Loucy (cell line): ENCODE measurements around the gene FADS1.

ENCODE experiments used
- H2AFZ ChIP-seq: fragments of 200-600 bp; sonication (generic); 2 replicates; pipeline ENCODE4 v1.6.0; 2016; ENCODE audit warnings: antibody characterized with exemption, mild to moderate bottlenecking, low read length, moderate library complexity
- H3F3A ChIP-seq: fragments of 200-600 bp; 2 replicates; pipeline ENCODE4 v1.6.0; 2016; ENCODE audit warnings: antibody characterized with exemption, low read depth, mild to moderate bottlenecking
- H3K27me3 ChIP-seq: fragments of 200-600 bp; sonication (generic); 2 replicates; pipeline ENCODE4 v1.6.1; 2014; ENCODE audit warnings: low read length, mild to moderate bottlenecking; ENCODE audit not compliant: insufficient read depth, poor library complexity, severe bottlenecking
- H3K36me3 ChIP-seq: fragments of 200-600 bp; sonication (generic); 2 replicates; pipeline ENCODE4 v1.6.1; 2016; ENCODE audit warnings: low read length; ENCODE audit not compliant: insufficient read depth
- H3K4me1 ChIP-seq: fragments of 200-600 bp; sonication (generic); 2 replicates; pipeline ENCODE4 v1.5.1; 2014; ENCODE audit warnings: low read length, mild to moderate bottlenecking; ENCODE audit not compliant: insufficient read depth, poor library complexity, severe bottlenecking
- H3K4me2 ChIP-seq: fragments of 200-600 bp; sonication (generic); 2 replicates; pipeline ENCODE4 v1.6.0; 2014; ENCODE audit warnings: antibody characterized with exemption, low read length, low read depth, mild to moderate bottlenecking; ENCODE audit not compliant: poor library complexity, severe bottlenecking
- H3K4me3 ChIP-seq: fragments of 200-600 bp; sonication (generic); 2 replicates; pipeline ENCODE4 v1.5.1; 2014; ENCODE audit warnings: low read length, mild to moderate bottlenecking, mixed read lengths; ENCODE audit not compliant: poor library complexity, severe bottlenecking
- H3K79me2 ChIP-seq: fragments of 200-600 bp; sonication (generic); 2 replicates; pipeline ENCODE4 v1.6.1; 2014; ENCODE audit warnings: low read length; ENCODE audit not compliant: insufficient read depth
- H3K9ac ChIP-seq: fragments of 200-600 bp; sonication (generic); 2 replicates; pipeline ENCODE4 v1.6.0; 2014; ENCODE audit warnings: mild to moderate bottlenecking, low read depth, low read length, moderate library complexity; ENCODE audit not compliant: poor library complexity, severe bottlenecking
- H3K9me2 ChIP-seq: fragments of 200-600 bp; sonication (generic); replicated peaks from 2 replicates; pipeline ENCODE4 v1.6.1; 2016; ENCODE audit warnings: low read depth, low read length, mixed read lengths
- H3K9me3 ChIP-seq: fragments of 200-600 bp; sonication (generic); 2 replicates; pipeline ENCODE4 v1.6.1; 2014; ENCODE audit warnings: mild to moderate bottlenecking, antibody characterized with exemption, low read length, low read depth; ENCODE audit not compliant: insufficient read depth
- H4K20me1 ChIP-seq: fragments of 200-600 bp; sonication (generic); 2 replicates; pipeline ENCODE4 v1.6.0; 2014; ENCODE audit warnings: antibody characterized with exemption, low read length, mild to moderate bottlenecking; ENCODE audit not compliant: insufficient read depth, poor library complexity, severe bottlenecking
- EZH2phosphoT487 ChIP-seq: fragments of 200-600 bp; IDR thresholded peaks from 2 replicates; pipeline ENCODE4 v1.6.1; 2018; ENCODE audit warnings: antibody characterized with exemption, mild to moderate bottlenecking, moderate library complexity, borderline replicate concordance
- TF ChIP-seq, protein P1 (sequence below): fragments of 200-600 bp; sonication (generic); conservative IDR thresholded peaks from 2 replicates; pipeline ENCODE4 v1.5.1; 2014; ENCODE audit warnings: mild to moderate bottlenecking, antibody characterized with exemption, low read length

FADS1 gene

DNA sequence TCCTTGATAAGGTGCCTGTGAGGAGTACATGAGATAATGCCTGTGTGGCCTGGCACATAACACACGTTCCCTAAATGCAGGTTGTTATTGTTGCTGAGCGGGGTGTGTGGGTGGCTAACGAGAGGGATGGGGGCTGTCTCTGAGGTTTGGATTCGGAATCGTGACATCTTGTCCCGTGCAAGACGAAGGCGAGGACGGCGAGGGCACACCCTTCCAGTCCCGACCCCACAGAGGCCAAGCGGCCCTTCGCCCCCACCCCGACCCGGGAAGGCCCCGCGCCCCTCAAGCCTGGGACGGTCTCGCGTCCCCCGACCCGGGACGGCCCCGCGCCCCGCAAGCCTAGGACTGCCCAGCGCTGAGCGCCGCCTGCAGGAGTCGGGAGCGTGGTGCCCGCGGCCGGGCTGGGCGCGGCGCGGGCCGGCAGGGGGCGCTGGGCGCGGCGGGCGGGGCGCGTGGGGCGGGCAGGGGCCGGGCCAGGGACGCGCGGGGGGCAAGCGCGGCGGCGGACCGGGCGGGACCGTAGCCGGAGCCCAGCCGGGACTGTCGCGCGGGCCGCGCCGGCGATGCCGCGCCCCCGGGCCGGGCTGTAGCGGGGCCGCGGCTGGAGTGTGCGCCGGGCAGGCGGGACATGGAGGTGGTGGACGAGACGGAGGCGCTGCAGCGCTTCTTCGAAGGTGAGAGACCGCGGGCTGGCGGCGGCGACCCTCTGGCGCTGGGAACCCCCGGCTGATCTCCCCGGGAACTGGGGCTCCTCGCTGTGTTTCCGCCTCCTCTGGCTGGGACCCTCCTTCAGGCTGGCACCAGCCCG lies 64.5 kb downstream of the FADS1 start, which contains the start of gene MYRF:
MYRF (plus strand) TSS at position 520 of the 808 bp plus-strand sequence; CDS start at position 629, 109 bp downstream.
- Histone ChIP-seq H3K4me3 (no peak within 1 kb of the TSS), H3F3A (no peaks in the 10 kb centered on the region), H3K27me3 (no peaks in the 10 kb centered on the region), H3K4me1 (peaks cover 19% of the 10 kb centered on the region), H3K9me3 (no peaks in the 10 kb centered on the region), H4K20me1 (no peaks in the 10 kb centered on the region), H3K4me2 (no peak within 1 kb of the TSS), H3K9ac (no peak within 1 kb of the TSS), H3K9me2 (no peaks in the 10 kb centered on the region), H2AFZ (no peak within 1 kb of the TSS), H3K36me3 (no peaks in the 10 kb centered on the region), H3K79me2 (no peaks in the 10 kb centered on the region)
- TF ChIP-seq, protein P1, sequence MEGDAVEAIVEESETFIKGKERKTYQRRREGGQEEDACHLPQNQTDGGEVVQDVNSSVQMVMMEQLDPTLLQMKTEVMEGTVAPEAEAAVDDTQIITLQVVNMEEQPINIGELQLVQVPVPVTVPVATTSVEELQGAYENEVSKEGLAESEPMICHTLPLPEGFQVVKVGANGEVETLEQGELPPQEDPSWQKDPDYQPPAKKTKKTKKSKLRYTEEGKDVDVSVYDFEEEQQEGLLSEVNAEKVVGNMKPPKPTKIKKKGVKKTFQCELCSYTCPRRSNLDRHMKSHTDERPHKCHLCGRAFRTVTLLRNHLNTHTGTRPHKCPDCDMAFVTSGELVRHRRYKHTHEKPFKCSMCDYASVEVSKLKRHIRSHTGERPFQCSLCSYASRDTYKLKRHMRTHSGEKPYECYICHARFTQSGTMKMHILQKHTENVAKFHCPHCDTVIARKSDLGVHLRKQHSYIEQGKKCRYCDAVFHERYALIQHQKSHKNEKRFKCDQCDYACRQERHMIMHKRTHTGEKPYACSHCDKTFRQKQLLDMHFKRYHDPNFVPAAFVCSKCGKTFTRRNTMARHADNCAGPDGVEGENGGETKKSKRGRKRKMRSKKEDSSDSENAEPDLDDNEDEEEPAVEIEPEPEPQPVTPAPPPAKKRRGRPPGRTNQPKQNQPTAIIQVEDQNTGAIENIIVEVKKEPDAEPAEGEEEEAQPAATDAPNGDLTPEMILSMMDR, result no peak
- TF ChIP-seq EZH2phosphoT487, result no peak

DNA sequence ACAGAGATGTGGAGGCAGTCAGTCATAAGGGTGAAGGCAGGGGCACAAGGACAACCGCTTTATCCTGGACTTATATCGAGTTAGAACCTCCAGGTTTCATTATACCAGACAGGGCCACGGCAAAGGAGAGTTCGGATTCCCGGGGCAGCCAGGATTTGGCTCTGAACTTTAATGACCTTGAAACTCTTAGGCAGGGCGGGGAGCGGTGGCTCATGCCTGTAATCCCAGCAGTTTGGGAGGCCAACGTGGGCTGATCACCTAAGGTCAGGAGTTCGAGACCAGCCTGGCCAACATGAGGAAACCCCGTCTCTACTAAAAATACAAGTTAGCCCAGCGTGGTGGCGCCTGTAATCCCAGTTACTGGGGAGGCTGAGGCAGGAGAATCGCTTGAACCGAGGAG lies 65.4 kb downstream of the FADS1 start:
- TF ChIP-seq EZH2phosphoT487, result no peak
- TF ChIP-seq, protein P1, result no peak
- H4K20me1 ChIP-seq, result no peaks in the 10 kb centered on the region
- H3K4me3 ChIP-seq, result no peak overlapping the region
- no peak overlapping the region for H3K9ac ChIP-seq
- no peaks in the 10 kb centered on the region for H3K9me3 ChIP-seq
- H3K4me2 ChIP-seq, result no peak overlapping the region
- H3F3A ChIP-seq, result no peaks in the 10 kb centered on the region
- no peaks in the 10 kb centered on the region for H3K27me3 ChIP-seq
- no peaks in the 10 kb centered on the region for H3K79me2 ChIP-seq
- no peaks in the 10 kb centered on the region for H3K9me2 ChIP-seq
- no peak overlapping the region for H2AFZ ChIP-seq
- H3K4me1 ChIP-seq, result peaks cover 10% of the 10 kb centered on the region
- no peaks in the 10 kb centered on the region for H3K36me3 ChIP-seq

DNA sequence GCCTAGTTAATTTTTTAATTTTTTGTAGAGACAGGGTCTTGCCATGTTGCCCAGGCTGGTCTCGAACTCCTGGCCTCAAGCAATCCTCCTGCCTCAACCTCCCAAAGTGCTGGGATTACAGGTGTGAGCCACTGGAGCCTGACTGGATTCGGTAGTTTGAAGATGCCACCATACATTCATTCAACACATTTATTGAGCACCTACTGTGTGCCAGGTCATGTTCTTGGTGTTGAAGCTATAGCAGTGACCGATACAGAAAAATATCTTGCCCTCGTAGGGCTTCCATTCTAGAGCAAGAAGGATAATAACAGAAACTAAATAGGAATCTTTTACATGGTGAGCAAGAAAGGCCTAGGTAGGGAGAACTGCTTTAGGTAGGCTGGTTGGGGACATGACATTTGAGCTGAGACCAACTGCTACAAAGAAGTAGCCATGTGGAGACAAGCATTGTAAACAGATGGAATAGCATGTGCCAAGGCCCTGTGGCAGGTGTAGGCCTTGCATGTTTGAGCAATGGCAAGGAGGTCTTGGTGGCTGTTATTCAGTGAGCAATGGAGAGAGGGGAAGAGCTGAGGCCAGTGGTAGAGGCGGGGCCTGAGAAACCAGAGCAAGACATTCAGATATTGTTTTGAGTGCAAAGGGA lies 66.1 kb downstream of the FADS1 start:
- Histone ChIP-seq H3K4me3 (no peak overlapping the region), H3F3A (no peaks in the 10 kb centered on the region), H3K9me3 (no peaks in the 10 kb centered on the region), H3K4me2 (no peak overlapping the region), H4K20me1 (no peaks in the 10 kb centered on the region), H3K9me2 (no peaks in the 10 kb centered on the region), H3K27me3 (no peaks in the 10 kb centered on the region), H3K79me2 (no peaks in the 10 kb centered on the region), H2AFZ (no peak overlapping the region), H3K9ac (no peak overlapping the region), H3K36me3 (no peaks in the 10 kb centered on the region), H3K4me1 (peaks cover 3% of the 10 kb centered on the region)
- TF ChIP-seq EZH2phosphoT487, result no peak
- TF ChIP-seq, protein P1, result no peak
